22Rv1 (cell line): Measurements from ENCODE around the gene MRPS23.

ENCODE experiments used
- H3K27ac ChIP-seq: fragments of 450-650 bp; 2 replicates; pipeline ENCODE4 v1.5.1; 2017
- ZFX ChIP-seq: fragments of 450-650 bp; IDR thresholded peaks from 2 replicates; pipeline ENCODE4 v1.6.1; 2017; ENCODE audit warnings: antibody characterized with exemption, borderline replicate concordance
- TF ChIP-seq, protein P1 (sequence below): fragments of 450-650 bp; IDR thresholded peaks from 2 replicates; pipeline ENCODE4 v1.5.1; 2017; ENCODE audit warnings: mild to moderate bottlenecking

Gene MRPS23

DNA sequence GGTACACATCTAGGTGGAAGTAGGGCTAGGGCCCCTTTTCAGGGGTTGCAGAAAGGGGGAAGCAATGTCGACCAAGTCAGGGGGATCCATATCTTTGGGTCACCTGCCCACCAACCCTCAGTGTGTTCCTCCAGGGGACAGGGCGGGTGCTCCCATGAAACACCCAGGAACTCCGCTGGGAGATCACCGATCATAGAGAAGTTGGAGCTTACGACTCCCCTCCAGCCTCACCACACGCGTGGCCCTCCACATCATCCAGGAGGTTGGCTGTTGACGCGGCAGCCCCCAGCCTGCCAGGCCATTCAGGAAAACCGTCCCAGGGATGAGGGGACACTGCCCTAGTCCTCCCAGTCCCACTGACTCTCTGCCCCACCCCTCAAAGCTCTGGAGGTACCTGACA lies 17.3 kb upstream of the MRPS23 start:
- H3K27ac ChIP-seq: no peak overlapping the region
- TF ChIP-seq, protein P1, sequence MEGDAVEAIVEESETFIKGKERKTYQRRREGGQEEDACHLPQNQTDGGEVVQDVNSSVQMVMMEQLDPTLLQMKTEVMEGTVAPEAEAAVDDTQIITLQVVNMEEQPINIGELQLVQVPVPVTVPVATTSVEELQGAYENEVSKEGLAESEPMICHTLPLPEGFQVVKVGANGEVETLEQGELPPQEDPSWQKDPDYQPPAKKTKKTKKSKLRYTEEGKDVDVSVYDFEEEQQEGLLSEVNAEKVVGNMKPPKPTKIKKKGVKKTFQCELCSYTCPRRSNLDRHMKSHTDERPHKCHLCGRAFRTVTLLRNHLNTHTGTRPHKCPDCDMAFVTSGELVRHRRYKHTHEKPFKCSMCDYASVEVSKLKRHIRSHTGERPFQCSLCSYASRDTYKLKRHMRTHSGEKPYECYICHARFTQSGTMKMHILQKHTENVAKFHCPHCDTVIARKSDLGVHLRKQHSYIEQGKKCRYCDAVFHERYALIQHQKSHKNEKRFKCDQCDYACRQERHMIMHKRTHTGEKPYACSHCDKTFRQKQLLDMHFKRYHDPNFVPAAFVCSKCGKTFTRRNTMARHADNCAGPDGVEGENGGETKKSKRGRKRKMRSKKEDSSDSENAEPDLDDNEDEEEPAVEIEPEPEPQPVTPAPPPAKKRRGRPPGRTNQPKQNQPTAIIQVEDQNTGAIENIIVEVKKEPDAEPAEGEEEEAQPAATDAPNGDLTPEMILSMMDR: no peak
- no peak for TF ChIP-seq ZFX

DNA sequence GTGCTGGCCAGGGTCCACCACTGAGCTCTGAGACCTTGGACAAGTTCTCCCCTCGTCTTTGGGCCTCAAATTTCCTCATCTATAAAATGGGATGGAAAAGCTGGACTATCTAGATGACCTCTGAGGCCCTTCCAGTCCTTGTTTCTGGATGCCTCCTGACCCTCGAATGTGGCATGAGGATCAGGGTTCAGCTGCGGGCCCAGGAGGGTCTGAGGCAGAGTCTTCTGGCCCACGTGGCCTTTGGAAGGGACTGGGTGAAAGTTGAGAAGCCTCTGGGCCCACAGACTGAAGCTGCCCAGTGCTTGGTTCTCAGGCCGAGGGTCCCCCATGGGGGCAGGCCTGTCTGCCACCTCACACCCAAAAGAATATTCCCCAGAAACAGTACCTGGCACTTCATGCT lies 16.9 kb upstream of the MRPS23 start:
- TF ChIP-seq, protein P1: no peak
- no peak for TF ChIP-seq ZFX
- H3K27ac ChIP-seq: no peak overlapping the region

DNA sequence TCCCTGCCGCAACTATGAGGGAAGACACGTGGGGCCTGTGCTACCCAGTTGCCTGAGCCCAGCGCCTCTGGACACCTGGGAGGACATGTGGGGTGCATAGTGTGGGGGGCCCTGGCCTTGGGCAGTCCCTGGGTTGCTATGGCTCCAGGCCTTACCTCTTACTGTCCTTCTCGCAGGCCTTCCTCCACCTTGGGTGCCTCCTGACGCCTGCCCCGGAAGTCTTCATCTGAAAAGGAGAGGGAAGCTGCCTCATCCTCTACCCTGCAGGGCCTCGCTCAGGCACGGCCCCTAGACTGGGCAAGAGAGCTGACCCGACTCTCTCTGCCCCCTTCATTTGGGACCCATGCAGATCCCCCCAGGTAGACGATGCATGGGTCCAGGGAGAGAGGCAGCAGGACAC lies 16.5 kb upstream of the MRPS23 start:
- no peak overlapping the region for H3K27ac ChIP-seq
- TF ChIP-seq, protein P1: no peak
- no peak for TF ChIP-seq ZFX

DNA sequence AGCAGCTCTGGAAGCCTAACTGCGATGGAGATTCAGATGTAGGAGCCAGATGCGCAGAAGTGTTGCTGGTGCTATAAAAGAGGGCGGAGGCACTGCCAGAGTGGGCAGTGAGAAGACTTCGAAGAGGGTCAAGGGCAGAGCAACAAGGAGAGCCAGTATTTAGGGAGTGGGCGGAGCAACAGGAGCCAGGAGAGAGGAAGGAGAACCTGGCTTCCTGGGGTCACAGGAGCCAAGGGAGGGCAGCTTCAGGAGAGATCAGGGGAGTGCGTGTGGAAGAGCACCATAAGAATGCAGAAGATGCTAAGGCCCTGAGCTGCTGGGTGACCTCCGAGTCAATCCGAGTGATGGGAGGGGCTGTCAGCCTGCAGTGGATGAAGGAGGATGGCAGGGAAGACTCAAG lies 14.4 kb upstream of the MRPS23 start:
- no peak overlapping the region for H3K27ac ChIP-seq
- TF ChIP-seq ZFX: no peak

DNA sequence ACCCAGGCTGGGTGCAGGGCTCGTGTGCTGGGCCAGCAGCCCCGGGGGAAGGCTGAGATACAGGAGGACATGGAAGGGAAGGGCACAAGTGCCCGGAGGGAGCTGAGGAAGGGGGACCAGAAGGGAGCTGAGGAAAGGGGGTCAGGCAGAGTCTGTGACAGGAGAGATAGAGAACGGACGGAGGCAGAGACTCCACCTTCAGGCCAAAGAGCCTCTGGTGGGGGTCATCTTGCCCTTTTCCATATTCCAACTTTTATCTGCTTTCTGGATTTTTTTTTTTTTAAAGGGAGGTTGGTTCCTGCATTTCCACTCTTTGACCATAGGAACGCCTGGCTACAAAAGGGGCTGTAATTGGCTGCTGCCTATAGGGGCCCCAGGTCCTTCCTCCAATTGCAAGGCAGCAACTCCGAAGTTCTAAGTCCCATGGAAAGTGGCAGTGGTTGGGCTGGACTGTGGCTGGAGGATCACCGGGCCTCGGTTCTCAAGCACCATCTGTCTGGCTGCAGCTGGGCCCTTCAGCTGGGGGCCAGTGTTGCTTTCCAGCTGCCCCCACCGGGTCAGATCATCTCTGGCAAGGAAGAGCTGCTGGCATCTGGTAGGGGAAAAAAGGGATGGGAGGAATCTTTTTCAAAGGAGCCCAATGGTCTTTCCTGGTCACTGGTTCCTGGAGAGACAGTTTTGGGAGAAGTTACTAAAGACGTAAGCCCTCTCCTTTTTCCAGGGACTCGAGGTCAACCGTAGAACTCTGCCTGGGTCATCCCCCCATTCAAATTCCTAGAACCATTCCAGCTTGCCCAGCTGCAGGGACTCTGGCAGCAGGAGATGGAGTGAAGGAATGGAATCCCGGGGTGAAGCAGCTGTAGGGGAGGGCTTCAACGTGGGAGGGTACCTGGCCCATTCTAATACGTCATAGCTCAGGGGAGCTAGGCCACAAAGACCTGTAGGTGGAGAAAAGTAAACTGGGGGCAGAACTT lies 13.1 kb upstream of the MRPS23 start:
- no peak for TF ChIP-seq ZFX
- TF ChIP-seq, protein P1: no peak
- no peak overlapping the region for H3K27ac ChIP-seq

DNA sequence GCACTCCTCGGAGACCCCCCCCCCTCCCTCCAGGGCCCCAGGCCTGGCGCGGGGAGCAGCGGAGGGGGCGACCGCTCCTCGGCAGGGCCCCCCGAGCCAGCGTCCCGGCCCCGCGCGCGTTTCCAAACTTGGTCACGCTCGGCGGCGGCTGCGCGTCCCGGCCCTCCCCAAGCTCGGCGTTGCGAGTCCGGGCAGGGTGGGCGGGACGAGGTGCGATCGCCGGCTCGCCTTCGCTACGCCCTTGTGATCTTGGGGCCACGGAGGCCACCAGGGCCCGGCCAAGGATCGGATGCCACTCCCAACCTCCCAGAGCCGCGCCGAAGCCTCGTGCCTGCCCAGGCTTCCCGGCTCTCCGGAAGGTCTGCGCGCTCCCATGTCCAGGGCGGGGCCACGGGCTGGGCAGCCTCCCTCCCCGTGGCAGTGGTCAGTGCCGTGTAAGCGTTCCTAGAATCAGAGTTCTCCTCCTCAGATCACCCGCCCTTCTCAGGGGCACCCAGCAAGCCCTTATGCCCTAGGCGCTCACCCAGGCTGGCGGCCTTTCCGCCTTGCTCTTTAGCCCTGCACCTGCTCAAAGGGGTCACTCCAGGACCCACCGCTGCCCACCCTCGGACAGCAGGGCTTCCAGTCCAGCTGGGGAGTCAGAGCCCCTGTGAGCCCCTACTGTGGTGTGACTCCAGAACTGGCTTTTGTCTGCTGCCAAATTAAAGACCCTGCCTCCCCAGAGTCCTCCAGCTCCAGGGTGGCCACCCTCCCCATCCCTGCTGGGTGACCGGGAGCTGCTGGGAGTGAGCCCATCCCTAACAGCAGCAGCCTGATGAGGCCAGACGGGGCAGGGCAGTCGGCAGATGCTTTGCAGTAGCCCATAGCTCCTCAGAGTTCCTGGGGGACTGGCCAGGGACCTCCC lies 12.2 kb upstream of the MRPS23 start:
- H3K27ac ChIP-seq: no peak overlapping the region
- TF ChIP-seq, protein P1: no peak
- no peak for TF ChIP-seq ZFX

DNA sequence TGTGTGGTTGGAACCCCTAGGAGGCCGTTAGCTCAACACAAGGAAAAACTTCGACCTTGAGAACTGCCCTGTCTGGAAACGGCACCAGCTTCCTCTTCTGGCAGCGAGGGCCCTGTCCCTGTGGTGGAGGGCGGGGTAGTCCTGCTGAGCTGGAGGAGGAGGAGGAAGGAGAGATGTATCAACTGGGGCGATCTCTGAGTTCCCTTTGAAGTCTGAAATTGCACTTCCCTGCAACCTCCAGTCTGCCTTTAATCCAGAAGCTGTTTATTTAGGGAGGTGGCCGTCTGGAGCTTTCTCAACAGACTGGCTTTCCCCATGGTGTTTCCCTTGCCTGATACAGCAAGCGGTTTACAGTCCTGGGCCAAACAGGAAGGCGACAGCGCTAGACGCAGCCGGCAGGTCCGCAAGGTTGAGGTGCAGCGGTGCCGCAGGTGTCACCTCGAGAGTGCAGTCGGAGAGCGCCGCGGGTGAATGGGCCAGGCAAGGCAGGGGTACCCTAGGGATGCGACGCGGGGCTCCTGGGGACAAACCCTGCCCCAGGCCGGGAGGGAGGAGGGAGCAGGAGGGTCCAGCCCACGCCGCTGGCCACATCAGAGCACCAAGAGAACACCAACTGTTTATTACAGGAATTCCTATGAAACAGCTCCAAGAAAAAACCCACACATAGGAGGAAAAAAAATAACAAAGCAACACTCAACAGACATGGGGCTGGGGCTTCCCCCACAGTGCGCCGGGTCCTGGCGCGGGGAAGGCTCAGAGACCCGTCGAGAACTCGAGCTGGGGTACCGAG lies 11.4 kb upstream of the MRPS23 start:
- no peak overlapping the region for H3K27ac ChIP-seq
- TF ChIP-seq, protein P1: no peak
- TF ChIP-seq ZFX: no peak
